Epithelial cell of proximal tubule (primary cell): ENCODE measurements around the gene SEZ6L. TPM values are rescaled to one million over a fixed set of nuclear protein-coding genes. Genes with fewer than 3 reads are reported as not detected.

ENCODE experiments used
- DNase-seq: peaks from one replicate; pipeline ENCODE4 v3.0.0-alpha.2; 2011; ENCODE audit warnings: low read depth
- H3K4me3 ChIP-seq: 2 replicates; pipeline ENCODE4 v1.5.1; 2011; ENCODE audit warnings: low read depth, mild to moderate bottlenecking, low read length
- CTCF ChIP-seq: conservative IDR thresholded peaks from 2 replicates; pipeline ENCODE4 v1.5.1; 2012; ENCODE audit warnings: low read depth, mild to moderate bottlenecking, low read length
- total RNA-seq: library from RNA; depleted of rRNA; stranded (reverse); fragments of >200 nt; gene quantifications from 2 replicates; pipeline ENCODE4 v1.2.3, GENCODE V29; 2015

Gene SEZ6L
- total RNA-seq, 1 donor from 2014 or later: not detected

GRCh38 chr22:26393929-26394328 is 224.7 kb downstream of the SEZ6L start:
- H3K4me3 ChIP-seq: no peak overlapping the region
- no peak for DNase-seq
- peak; percentile 27 for TF ChIP-seq CTCF

- no peak overlapping the region for H3K4me3 ChIP-seq
- no peak for DNase-seq
- no peak for TF ChIP-seq CTCF
Observed at GRCh38 chr22:26394777-26395176, 225.5 kb downstream of the SEZ6L start.

GRCh38 chr22:26395926-26396325 is 226.7 kb downstream of the SEZ6L start:
- H3K4me3 ChIP-seq: no peak overlapping the region
- DNase-seq: no peak
- no peak for TF ChIP-seq CTCF

- TF ChIP-seq CTCF: peak; percentile 82
Observed at GRCh38 chr22:26398741-26399153, 229.5 kb downstream of the SEZ6L start.

GRCh38 chr22:26399289-26399688 is 230.0 kb downstream of the SEZ6L start:
- no peak for TF ChIP-seq CTCF
- DNase-seq: no peak
- no peak overlapping the region for H3K4me3 ChIP-seq

More at GRCh38 chr22:26398741-26399153, 229.5 kb downstream of the SEZ6L start:
- no peak for DNase-seq
- no peak overlapping the region for H3K4me3 ChIP-seq

- H3K4me3 ChIP-seq: no peak overlapping the region
- no peak for TF ChIP-seq CTCF
- no peak for DNase-seq
Observed at GRCh38 chr22:26401726-26402125, 232.5 kb downstream of the SEZ6L start.

GRCh38 chr22:26404851-26405421 is 235.7 kb downstream of the SEZ6L start:
- no peak for TF ChIP-seq CTCF
- no peak overlapping the region for H3K4me3 ChIP-seq
- no peak for DNase-seq
